Type B pancreatic cell (in vitro differentiated cells): ENCODE results near the gene CDK12. TPM values are rescaled to one million over a fixed set of nuclear protein-coding genes. Genes with fewer than 3 reads are reported as not detected.
"Not testable (repeated sequence)": the region's sequence is repeated elsewhere in the genome, so short reads cannot be mapped to it uniquely, and the experiment has no call there.

Experiments
- DNase-seq: peaks from one replicate; pipeline ENCODE4 v3.0.0; 2021; ENCODE audit warnings: mixed read lengths; ENCODE audit not compliant: unreplicated experiment; ENCODE audit errors: extremely low spot score
- H3K27ac Mint-ChIP-seq: 2 replicates; pipeline ENCODE4 v1.8.0; 2021; ENCODE audit warnings: mild to moderate bottlenecking, mixed read lengths
- H3K27me3 Mint-ChIP-seq: 2 replicates; pipeline ENCODE4 v1.8.0; 2021; ENCODE audit warnings: mixed read lengths
- H3K36me3 Mint-ChIP-seq: 2 replicates; pipeline ENCODE4 v1.8.0; 2021; ENCODE audit warnings: mixed read lengths
- H3K4me1 Mint-ChIP-seq: one replicate; pipeline ENCODE4 v1.8.0; 2021; ENCODE audit warnings: mixed read lengths; ENCODE audit not compliant: unreplicated experiment
- H3K4me3 Mint-ChIP-seq: 2 replicates; pipeline ENCODE4 v1.8.0; 2021; ENCODE audit warnings: mild to moderate bottlenecking, mixed read lengths
- H3K9me3 Mint-ChIP-seq: 2 replicates; pipeline ENCODE4 v1.8.0; 2021; ENCODE audit warnings: mixed read lengths
- CTCF ChIP-seq: fragments of 200-600 bp; sonication (generic); conservative IDR thresholded peaks from 2 replicates; pipeline ENCODE4 v1.5.0; 2021; ENCODE audit warnings: antibody characterized with exemption, mild to moderate bottlenecking
- total RNA-seq: library from RNA; stranded (reverse); gene quantifications from 2 replicates; pipeline ENCODE4 v1.2.1, GENCODE V29; 2021; ENCODE audit warnings: low replicate concordance

CDK12 gene
- total RNA-seq, 1 donor from 2014 or later = 64.5 TPM

DNA sequence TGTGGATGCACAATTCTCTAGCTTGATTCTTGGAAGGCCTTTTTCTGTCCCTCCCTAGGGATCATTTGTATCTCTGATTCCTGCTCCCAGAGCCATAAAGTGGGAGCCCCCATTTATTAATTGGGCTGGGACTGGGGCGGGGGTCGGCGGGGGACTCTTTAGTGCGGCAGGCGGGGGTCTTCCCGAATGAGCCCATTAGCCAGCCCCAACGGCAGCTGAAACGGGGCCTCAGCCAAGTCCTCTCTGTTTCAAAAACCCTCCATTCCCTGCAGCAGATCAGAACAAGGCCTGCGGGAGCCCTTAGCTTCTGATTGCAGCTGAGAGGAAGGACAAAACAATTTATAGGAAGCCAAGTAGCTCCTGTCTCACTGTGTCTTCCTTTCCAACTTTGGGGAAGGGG lies 79.3 kb downstream of the CDK12 start:
- Mint-ChIP-seq H3K27ac (no peak overlapping the region), H3K4me1 (peaks cover 4% of the 10 kb centered on the region), H3K4me3 (no peak overlapping the region), H3K27me3 (no peaks in the 10 kb centered on the region), H3K36me3 (peaks cover 4% of the 10 kb centered on the region), H3K9me3 (no peaks in the 10 kb centered on the region)
- no peak for TF ChIP-seq CTCF
- DNase-seq = no peak

DNA sequence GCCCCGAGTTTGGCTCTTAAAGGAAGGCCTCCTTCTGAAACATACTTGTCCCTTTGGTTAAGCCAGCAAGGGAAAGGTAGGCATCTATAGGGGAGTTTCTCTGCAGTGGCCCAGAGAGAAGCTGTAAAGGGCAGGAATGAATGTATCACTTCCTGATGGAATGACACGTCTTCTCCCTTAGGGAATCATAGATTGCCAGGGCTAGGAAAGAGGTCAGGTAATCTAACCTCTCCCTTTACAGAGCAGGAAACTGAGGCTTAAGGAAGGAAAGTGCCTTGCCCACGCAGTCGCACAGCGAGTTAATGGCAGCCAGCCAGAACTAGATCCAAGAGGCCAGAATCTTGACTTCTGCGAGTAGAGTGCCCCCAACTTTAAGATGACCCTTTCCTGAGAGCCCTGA lies 80.4 kb downstream of the CDK12 start:
- DNase-seq = no peak
- H3K36me3 Mint-ChIP-seq = peaks cover 4% of the 10 kb centered on the region
- no peaks in the 10 kb centered on the region for H3K9me3 Mint-ChIP-seq
- TF ChIP-seq CTCF = no peak
- H3K27ac Mint-ChIP-seq = no peak overlapping the region
- H3K27me3 Mint-ChIP-seq = no peaks in the 10 kb centered on the region
- H3K4me3 Mint-ChIP-seq = no peak overlapping the region
- H3K4me1 Mint-ChIP-seq = peaks cover 4% of the 10 kb centered on the region

DNA sequence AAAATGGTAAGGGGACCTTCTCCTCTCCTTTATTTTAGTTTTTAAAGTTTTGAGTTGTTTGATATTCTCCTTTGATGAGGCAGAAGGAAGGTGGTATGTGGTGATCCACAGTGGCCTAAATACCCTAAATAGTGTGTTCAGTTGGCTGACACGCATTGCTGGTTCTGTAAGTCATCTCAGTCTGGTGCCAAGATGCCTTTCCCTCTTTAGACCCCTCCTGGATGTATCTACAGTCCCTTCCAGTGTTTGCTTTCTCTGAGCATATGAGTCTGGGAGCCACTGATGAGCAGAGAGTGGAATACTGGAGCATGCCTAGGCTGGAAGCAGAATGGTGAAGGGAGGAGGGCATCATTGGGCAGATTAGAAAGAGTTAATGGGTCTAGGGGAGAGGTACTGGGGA lies 81.9 kb downstream of the CDK12 start:
- Mint-ChIP-seq H3K36me3 (peaks cover 4% of the 10 kb centered on the region), H3K4me3 (no peak overlapping the region), H3K4me1 (peaks cover 1% of the 10 kb centered on the region), H3K27ac (no peak overlapping the region), H3K27me3 (no peaks in the 10 kb centered on the region), H3K9me3 (no peaks in the 10 kb centered on the region)
- no peak for TF ChIP-seq CTCF
- no peak for DNase-seq

GRCh38 chr17:39543664-39544063 lies 82.4 kb downstream of the CDK12 start:
- H3K36me3 Mint-ChIP-seq = peaks cover 4% of the 10 kb centered on the region
- H3K9me3 Mint-ChIP-seq = no peaks in the 10 kb centered on the region
- no peak overlapping the region for H3K4me3 Mint-ChIP-seq
- H3K4me1 Mint-ChIP-seq = no peaks in the 10 kb centered on the region
- no peak for TF ChIP-seq CTCF
- DNase-seq = no peak
- H3K27ac Mint-ChIP-seq = no peak overlapping the region
- no peaks in the 10 kb centered on the region for H3K27me3 Mint-ChIP-seq

- H3K27me3 Mint-ChIP-seq, H3K9me3 Mint-ChIP-seq, H3K27ac Mint-ChIP-seq, DNase-seq, H3K36me3 Mint-ChIP-seq, H3K4me1 Mint-ChIP-seq, H3K4me3 Mint-ChIP-seq: not testable (repeated sequence)
These were observed 83.1 kb downstream of the CDK12 start for GRCh38 chr17:39544361-39544760.

DNA sequence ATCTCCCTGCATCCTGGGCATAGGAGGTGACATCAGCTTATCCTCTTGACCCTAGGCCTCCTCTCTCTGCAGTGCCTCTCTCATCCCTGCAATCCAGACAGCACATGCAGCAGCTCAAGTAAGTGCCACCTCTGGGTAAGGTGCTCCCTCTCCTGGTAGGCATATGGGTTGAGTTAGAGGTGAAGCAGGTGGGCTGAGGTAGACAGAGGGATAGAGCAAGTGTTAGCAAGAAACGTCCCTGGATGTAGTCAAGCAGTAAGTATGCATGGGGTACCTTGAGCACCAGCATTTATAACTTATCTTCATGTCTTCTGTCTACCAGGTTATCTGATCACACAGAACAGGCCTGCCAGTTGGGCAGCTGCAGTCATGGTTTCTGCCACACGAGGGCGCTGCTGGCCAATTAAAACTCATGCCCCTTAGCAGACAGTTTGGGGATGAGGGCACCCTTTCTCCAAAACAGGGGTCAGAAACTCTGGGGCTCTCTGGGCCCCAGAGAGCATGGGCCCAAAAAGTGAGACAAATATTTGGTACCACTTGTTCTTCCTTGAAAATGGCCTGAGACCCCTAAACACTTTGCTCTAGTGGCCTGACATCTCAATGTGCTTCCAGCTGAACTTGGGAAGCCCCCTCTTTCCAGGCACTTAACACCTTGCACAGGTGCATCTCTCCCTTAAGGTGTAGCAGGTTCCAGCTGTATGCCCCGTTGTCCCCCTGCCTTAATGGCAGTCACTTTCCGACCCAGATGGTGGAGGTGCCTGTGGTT lies 86.6 kb downstream of the CDK12 start:
- Mint-ChIP-seq H3K27ac (no peak overlapping the region), H3K4me3 (no peak overlapping the region)

More for the DNA sequence above, 86.6 kb downstream of the CDK12 start:
- Mint-ChIP-seq H3K36me3 (peaks cover 7% of the 10 kb centered on the region), H3K4me1 (no peaks in the 10 kb centered on the region), H3K9me3 (no peaks in the 10 kb centered on the region), H3K27me3 (no peaks in the 10 kb centered on the region)
- peak; percentile 79 for DNase-seq
- TF ChIP-seq CTCF = peak; percentile 97
